T1000 (cell line): ENCODE results near the gene DMKN.
"Not testable (repeated sequence)": the region's sequence is repeated elsewhere in the genome, so short reads cannot be mapped to it uniquely, and the experiment has no call there.

Source experiments
- DNase-seq: peaks from one replicate; lab custom pipeline; 2025; ENCODE audit warnings: mixed read lengths; lab: John Stamatoyannopoulos, UW

Gene DMKN

GRCh38 chr19:35461788-35462187 is 51.7 kb downstream of the DMKN start:
- not testable (repeated sequence) for DNase-seq

- no peak for DNase-seq
These were observed 52.4 kb downstream of the DMKN start for GRCh38 chr19:35461060-35461459.

- no peak for DNase-seq
These were observed 52.8 kb downstream of the DMKN start for GRCh38 chr19:35460608-35461007.

DNA sequence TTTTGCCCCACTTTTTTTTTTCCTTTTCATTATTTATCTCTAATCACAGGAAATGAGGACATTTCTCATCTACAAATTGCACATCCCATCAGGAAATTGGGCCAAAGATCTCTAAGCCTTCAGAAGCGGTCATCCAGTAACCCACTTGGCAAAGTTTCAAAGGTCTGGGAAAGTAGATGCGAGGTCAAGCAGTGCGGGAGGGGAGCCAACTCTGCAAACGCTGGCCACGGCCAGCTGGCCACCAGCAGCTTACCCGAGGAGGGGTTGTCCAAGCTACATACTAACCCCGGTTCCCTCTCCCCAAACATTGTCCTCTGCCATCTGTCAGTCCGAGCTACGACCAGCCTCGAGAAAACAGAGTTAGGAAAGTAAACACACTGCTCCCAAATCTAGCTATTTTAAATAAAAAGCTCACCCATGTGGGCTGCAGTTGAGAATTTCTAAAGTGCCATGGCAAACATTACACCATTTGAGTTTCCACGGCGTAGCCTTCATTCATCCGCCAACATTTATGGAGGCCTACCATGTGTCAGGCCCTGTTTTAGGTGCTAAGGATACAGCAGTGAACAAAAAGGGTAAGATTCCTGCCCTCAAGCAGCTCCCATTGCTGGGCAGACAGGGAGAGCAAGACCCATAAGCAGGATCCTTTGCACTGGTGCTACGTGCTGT is 53.9 kb downstream of the DMKN start:
- DNase-seq: no peak

GRCh38 chr19:35458731-35459391 is 54.6 kb downstream of the DMKN start:
- no peak for DNase-seq

DNA sequence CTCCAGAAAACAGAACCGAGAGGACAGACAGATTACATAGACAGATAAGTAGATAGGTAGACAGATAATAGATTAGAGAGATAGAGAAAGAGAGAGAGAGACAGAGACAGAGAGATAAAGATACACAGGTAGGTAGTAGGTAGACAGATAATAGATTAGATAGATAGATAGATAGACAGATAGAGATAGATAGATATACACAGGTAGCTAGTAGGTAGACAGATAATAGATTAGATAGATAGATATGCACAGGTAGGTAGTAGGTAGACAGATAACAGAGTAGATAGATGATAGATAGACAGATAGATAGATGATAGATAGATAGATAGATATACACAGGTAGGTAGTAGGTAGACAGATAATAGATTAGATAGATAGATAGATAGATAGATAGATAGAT is 55.3 kb downstream of the DMKN start:
- no peak for DNase-seq

DNA sequence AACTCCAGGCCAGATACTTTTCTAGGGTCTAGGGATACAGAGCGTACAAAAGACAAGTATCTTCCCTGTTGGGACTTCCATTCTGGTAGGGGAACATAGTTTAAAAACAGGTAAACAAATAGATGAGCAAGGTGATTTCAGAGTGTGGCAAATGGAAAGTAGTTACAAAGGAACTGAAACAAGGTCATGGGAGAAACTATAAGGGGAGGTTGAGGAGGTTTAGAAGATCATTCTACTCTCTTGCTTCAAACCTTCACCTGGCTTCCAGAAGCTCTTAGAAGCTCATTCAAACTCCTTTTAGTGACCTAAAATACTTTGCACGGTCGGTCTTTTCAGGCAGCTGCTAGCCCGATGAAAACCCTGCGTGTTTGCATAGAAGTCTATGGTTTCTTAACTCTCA is 56.3 kb downstream of the DMKN start:
- DNase-seq: no peak

- no peak for DNase-seq
These were observed 57.7 kb downstream of the DMKN start for GRCh38 chr19:35455616-35456201.

DNA sequence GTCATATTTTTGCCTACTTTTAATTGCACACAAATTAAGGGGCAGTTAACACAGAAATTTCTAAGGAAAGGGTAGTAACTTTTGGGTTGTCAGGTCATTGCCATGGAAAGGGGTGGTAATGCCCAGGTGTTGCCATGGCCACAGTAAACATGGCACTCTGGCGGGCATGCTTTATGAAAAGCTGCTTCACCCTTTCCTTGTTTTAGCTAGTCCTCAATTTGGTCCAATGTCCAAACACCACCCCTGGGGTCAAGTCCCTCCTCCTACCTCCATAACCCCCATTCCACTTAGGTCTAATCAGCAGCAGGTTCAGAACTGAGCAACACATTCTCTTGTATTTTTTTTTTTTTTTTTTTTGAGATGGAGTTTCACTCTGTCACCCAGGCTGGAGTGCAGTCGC is 58.8 kb downstream of the DMKN start:
- no peak for DNase-seq

- no peak for DNase-seq
These were observed 61.9 kb downstream of the DMKN start for GRCh38 chr19:35451338-35452096.

DNA sequence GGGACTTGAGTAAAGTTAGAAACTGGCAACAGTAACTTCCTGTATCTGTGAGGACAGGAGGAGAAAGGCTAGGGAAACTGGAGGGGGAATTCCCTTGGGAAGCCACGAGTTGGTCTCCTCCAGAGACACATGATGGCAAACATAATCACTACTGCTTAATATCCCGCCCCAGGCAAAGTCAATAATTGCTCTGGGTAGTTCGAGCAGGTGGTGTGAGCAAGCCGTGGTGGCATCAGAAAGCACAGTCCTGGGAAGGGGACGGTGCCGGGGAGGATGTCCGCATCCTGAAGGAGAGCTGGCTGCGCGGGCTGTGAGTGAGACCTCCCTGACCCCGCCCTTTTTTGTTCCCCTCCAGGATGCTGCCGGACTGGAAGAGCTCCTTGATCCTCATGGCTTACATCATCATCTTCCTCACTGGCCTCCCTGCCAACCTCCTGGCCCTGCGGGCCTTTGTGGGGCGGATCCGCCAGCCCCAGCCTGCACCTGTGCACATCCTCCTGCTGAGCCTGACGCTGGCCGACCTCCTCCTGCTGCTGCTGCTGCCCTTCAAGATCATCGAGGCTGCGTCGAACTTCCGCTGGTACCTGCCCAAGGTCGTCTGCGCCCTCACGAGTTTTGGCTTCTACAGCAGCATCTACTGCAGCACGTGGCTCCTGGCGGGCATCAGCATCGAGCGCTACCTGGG is 63.9 kb downstream of the DMKN start:
- no peak for DNase-seq

DNA sequence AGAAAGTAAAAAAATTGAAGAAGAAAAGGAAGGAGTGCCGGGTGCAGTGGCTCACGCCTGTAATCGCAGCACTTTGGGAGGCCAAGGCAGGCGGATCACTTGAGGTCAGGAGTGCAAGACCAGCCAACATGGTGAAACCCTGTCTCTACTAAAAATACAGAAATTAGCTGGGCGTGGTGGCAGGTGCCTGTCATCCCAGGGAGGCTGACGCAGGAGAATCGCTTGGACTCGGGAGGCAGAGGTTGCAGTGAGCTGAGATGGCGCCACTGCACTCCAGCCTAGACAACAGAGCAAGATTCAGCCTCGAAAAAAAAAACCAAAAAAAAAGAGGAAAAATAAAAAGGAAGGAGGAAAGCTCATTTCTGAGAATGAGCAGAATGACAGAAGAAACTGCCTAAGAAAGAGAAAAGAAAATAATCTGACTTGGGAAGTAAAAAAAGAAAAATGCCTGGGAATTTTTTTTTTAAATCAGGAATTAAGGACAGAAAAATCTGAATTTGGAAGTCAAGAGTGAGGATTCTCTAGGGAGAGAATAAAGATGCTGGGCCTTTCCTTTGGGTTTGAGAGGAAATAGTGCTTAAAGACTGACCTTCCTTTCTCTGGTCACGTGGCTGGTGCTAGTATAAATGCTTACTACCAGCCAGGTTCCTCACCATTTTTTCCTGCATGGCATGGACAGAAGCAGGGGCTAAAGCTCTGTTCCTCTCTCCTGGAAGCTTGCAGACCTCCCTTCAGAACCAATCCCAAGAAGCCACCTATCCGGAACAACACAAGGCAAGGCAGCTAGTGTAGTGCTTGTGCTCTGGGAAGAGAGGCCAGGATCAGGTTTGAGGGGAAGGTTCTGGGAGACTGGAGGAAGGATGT is 65.6 kb downstream of the DMKN start, which contains the start of gene FFAR2:
Gene FFAR2 (plus strand): TSS at position 652 of the 864 bp plus-strand sequence. CDS start 1,458 bp downstream, outside the sequence.
- DNase-seq: no peak
